IMR-90 (cell line): ENCODE results near the gene FAM174C. TPM values are rescaled to one million over a fixed set of nuclear protein-coding genes. Genes with fewer than 3 reads are reported as not detected.

ENCODE experiments used
- ATAC-seq: fragments of 200-7000 bp; cut with Tn5 transposase; 2 replicates; pipeline ENCODE4 v1.9.1; 2020; ENCODE audit warnings: low read depth, mild to moderate bottlenecking, moderate library complexity
- BruUV-seq: library from RNA; stranded (reverse); fragments of 400-500 nt; replicated peaks from 2 replicates; lab custom pipeline; 2021; lab: Mats Ljungman, UMichigan
- CTCF ChIA-PET: fragments of 300-600 bp; formaldehyde crosslinking; extraction: SDS; loops from one replicate; lab custom pipeline; 2021; ENCODE audit warnings: antibody characterized with exemption; lab: Yijun Ruan, JAX
- POLR2A ChIA-PET: fragments of 300-600 bp; sonication (Branson Sonifier 250); formaldehyde crosslinking; loops from one replicate; lab custom pipeline; 2022; ENCODE audit warnings: antibody characterized with exemption; ENCODE audit not compliant: unreplicated experiment; lab: Charles Lee
- DNase-seq: peaks from one replicate; pipeline ENCODE4 v3.0.0; 2013
- H2AFZ ChIP-seq: replicated peaks from 2 replicates; pipeline ENCODE3; 2013; ENCODE audit warnings: low read length, mild to moderate bottlenecking; ENCODE audit not compliant: poor library complexity
- H2AK5ac ChIP-seq: 2 replicates; pipeline ENCODE4 v1.6.1; 2013; ENCODE audit warnings: low read depth, low read length, inconsistent platforms
- H2AK9ac ChIP-seq: replicated peaks from 2 replicates; pipeline ENCODE3; 2013; ENCODE audit warnings: mild to moderate bottlenecking, low read depth, low read length, moderate library complexity; ENCODE audit not compliant: poor library complexity
- H2BK120ac ChIP-seq: 2 replicates; pipeline ENCODE4 v1.6.1; 2013; ENCODE audit warnings: low read depth, low read length, inconsistent platforms
- H2BK15ac ChIP-seq: 3 replicates; pipeline ENCODE4 v1.6.1; 2013; ENCODE audit warnings: low read depth, low read length, inconsistent platforms
- H2BK20ac ChIP-seq: 2 replicates; pipeline ENCODE4 v1.6.1; 2013; ENCODE audit warnings: low read depth, mild to moderate bottlenecking, inconsistent platforms, low read length, moderate library complexity
- H2BK5ac ChIP-seq: 2 replicates; pipeline ENCODE4 v1.6.1; 2013; ENCODE audit warnings: mild to moderate bottlenecking, low read depth, low read length, inconsistent platforms; ENCODE audit not compliant: poor library complexity, severe bottlenecking
- H3K14ac ChIP-seq: replicated peaks from 2 replicates; pipeline ENCODE4 v1.6.1; 2013; ENCODE audit warnings: low read depth, low read length, inconsistent platforms
- H3K18ac ChIP-seq: 2 replicates; pipeline ENCODE4 v1.6.1; 2013; ENCODE audit warnings: low read depth, low read length, control low read depth
- H3K23ac ChIP-seq: 2 replicates; pipeline ENCODE4 v1.6.1; 2013; ENCODE audit warnings: low read depth, low read length, inconsistent platforms
- H3K27ac ChIP-seq: 2 replicates; pipeline ENCODE4 v1.5.1; 2013; ENCODE audit warnings: mild to moderate bottlenecking, control low read depth, low read length; ENCODE audit not compliant: insufficient read depth
- H3K27me3 ChIP-seq: 2 replicates; pipeline ENCODE4 v1.6.1; 2013; ENCODE audit warnings: low read length; ENCODE audit not compliant: control insufficient read depth, insufficient read depth
- H3K36me3 ChIP-seq: 2 replicates; pipeline ENCODE4 v1.6.1; 2013; ENCODE audit warnings: low read length, mixed read lengths; ENCODE audit not compliant: control insufficient read depth, insufficient read depth
- H3K4ac ChIP-seq: 2 replicates; pipeline ENCODE4 v1.6.1; 2013; ENCODE audit warnings: low read depth, low read length, inconsistent platforms
- H3K4me1 ChIP-seq: 2 replicates; pipeline ENCODE4 v1.6.1; 2013; ENCODE audit warnings: low read length, mixed read lengths; ENCODE audit not compliant: control insufficient read depth, insufficient read depth
- H3K4me2 ChIP-seq: 2 replicates; pipeline ENCODE4 v1.6.1; 2013; ENCODE audit warnings: low read depth, mild to moderate bottlenecking, control low read depth, low read length, moderate library complexity
- H3K4me3 ChIP-seq: 2 replicates; pipeline ENCODE4 v1.5.1; 2013; ENCODE audit warnings: low read depth, mild to moderate bottlenecking, control low read depth, low read length, moderate library complexity; ENCODE audit not compliant: insufficient read depth
- H3K56ac ChIP-seq: 2 replicates; pipeline ENCODE4 v1.6.1; 2013; ENCODE audit warnings: low read length, inconsistent platforms; ENCODE audit not compliant: insufficient read depth; ENCODE audit errors: extremely low read depth
- H3K79me1 ChIP-seq, 2 experiments: 2 replicates each; pipeline ENCODE4 v1.6.1; 2013; ENCODE audit warnings: low read length in 2 of 2, inconsistent platforms in 1 of 2, low read depth in 1 of 2
- H3K9ac ChIP-seq: 2 replicates; pipeline ENCODE4 v1.6.1; 2013; ENCODE audit warnings: low read depth, low read length, control low read depth
- H3K9me1 ChIP-seq: 2 replicates; pipeline ENCODE4 v1.6.1; 2013; ENCODE audit warnings: low read length, inconsistent platforms; ENCODE audit not compliant: insufficient read depth
- H3K9me3 ChIP-seq: 2 replicates; pipeline ENCODE4 v1.6.1; 2013; ENCODE audit warnings: low read length; ENCODE audit not compliant: control insufficient read depth, insufficient read depth
- H4K20me1 ChIP-seq: 2 replicates; pipeline ENCODE4 v1.6.1; 2013; ENCODE audit warnings: low read length, inconsistent platforms; ENCODE audit not compliant: insufficient read depth
- H4K5ac ChIP-seq: 2 replicates; pipeline ENCODE4 v1.6.1; 2013; ENCODE audit warnings: mild to moderate bottlenecking, low read depth, low read length, control low read depth
- H4K8ac ChIP-seq, 2 experiments: 2 replicates each; pipeline ENCODE4 v1.6.1; 2013; ENCODE audit warnings: low read depth in 2 of 2, low read length in 2 of 2, control low read depth in 1 of 2, inconsistent platforms in 1 of 2
- H4K91ac ChIP-seq: 2 replicates; pipeline ENCODE4 v1.6.1; 2013; ENCODE audit warnings: low read depth, low read length, inconsistent platforms; ENCODE audit not compliant: insufficient read depth
- NFE2L2 ChIP-seq: fragments of 150-350 bp; IDR thresholded peaks from 2 replicates; pipeline ENCODE4 v1.6.1; 2016; ENCODE audit warnings: low read depth, mild to moderate bottlenecking, low read length
- WGBS, 2 experiments: methylation state at CpG; one replicate each; pipeline versions ENCODE4 v1.1.5 to v1.1.7; 2013; ENCODE audit warnings: missing lambda C conversion rate in 2 of 2; ENCODE audit not compliant: insufficient read length in 1 of 2; ENCODE audit errors: extremely low coverage in 2 of 2; 5-methylcytosine and 5-hydroxymethylcytosine counted together
- dilution Hi-C: fragments of 300-500 bp; cut with HindIII; formaldehyde crosslinking; loops from one replicate; pipeline ENCODE4 v1.14.3; 2018; ENCODE audit warnings: low sequenced_read_pairs; ENCODE audit not compliant: unreplicated experiment
- in situ Hi-C: fragments of 300-500 bp; cut with MboI; formaldehyde crosslinking; loops from 3 replicates; pipeline ENCODE4 v1.14.3; 2019; ENCODE audit warnings: low sequenced_read_pairs, inconsistent platforms, mixed read lengths
- intact Hi-C: fragments of 100-400 bp; cut with micrococcal nuclease; formaldehyde crosslinking; loops from 2 replicates; pipeline ENCODE4 v1.10.0; 2022
- polyA plus RNA-seq, 3 experiments: library from polyadenylated mRNA; depleted of rRNA; stranded (reverse); fragments of >200 nt; gene quantifications; 2 replicates each; pipeline ENCODE4 v1.2.3, GENCODE V29; 2012; ENCODE audit warnings: low replicate concordance in 1 of 3
- total RNA-seq: library from RNA; depleted of rRNA; stranded (reverse); fragments of >200 nt; gene quantifications from 2 replicates; pipeline ENCODE4 v1.2.3, GENCODE V29; 2012

Gene FAM174C
- total and polyA plus RNA-seq, 2 of the 4 experiments (the other 2 are of a cell fraction): 7.5 to 61.8 TPM

GRCh38 chr19:1283207-1283916, 8.0 kb downstream of the FAM174C start:
- no peak overlapping the region for H3K27ac ChIP-seq
- no peak for DNase-seq
- peaks cover 0 to 10% of the 10 kb centered on the region in 2 experiments; a peak in 1 of 4 replicates for H3K79me1 ChIP-seq
- no peaks in the 10 kb centered on the region for H3K9me1 ChIP-seq
- H2BK15ac ChIP-seq: no peak overlapping the region
- H2BK20ac ChIP-seq: no peak overlapping the region
- no peak overlapping the region for H4K5ac ChIP-seq
- H3K27me3 ChIP-seq: peaks cover 41% of the 10 kb centered on the region
- no peak overlapping the region for H4K91ac ChIP-seq
- in situ Hi-C loops (loop anchor here (5.0 kb wide), 1 partner anchor 79 kb away; no protein-coding TSS in a partner anchor), dilution Hi-C loops (no loop called here), intact Hi-C loops (no loop called here)
- H2AK5ac ChIP-seq: no peak overlapping the region
- H2BK5ac ChIP-seq: no peak overlapping the region
- no peak overlapping the region for H3K18ac ChIP-seq
- no peak overlapping the region for H3K23ac ChIP-seq
- H3K9ac ChIP-seq: no peak overlapping the region
- no peak overlapping the region for H2AK9ac ChIP-seq
- H3K4me3 ChIP-seq: no peak overlapping the region
- no peak overlapping the region for H3K14ac ChIP-seq
- ChIA-PET POLR2A (interaction anchor here (1.0 kb wide), 1 partner anchor 8 kb away, joined by 5 read pairs; the partner anchor contains the start of gene FAM174C), CTCF (no interaction called here)
- H4K20me1 ChIP-seq: peaks cover 16% of the 10 kb centered on the region
- H3K56ac ChIP-seq: no peak overlapping the region
- H3K4me2 ChIP-seq: no peak overlapping the region
- no peak for ATAC-seq
- H3K36me3 ChIP-seq: peaks cover 5% of the 10 kb centered on the region
- TF ChIP-seq NFE2L2: no peak
- no peaks in the 10 kb centered on the region for H3K9me3 ChIP-seq
- H3K4ac ChIP-seq: no peak overlapping the region
- no peak overlapping the region for H4K8ac ChIP-seq
- WGBS, 2 experiments: 76% methylated on average over 9 of the region's 29 CpGs; no CpG with 5 or more reads in 1 of the 2 experiments
- no TSS peak for BruUV-seq
- H2AFZ ChIP-seq: no peak overlapping the region
- no peaks in the 10 kb centered on the region for H3K4me1 ChIP-seq
- no peak overlapping the region for H2BK120ac ChIP-seq
